Esophagus squamous epithelium (tissue), 4 donors: ENCODE measurements around the gene BLOC1S3.
A peak's percentile ranks its signal among the peaks of the same experiment; 100 is the strongest.

Source experiments
- CTCF ChIP-seq, 6 experiments: fragments of 450-650 bp in 4 of 6; fragments of 200-600 bp in 2 of 6; sonication (generic) in 2 of 6; IDR thresholded peaks; one replicate each; pipeline ENCODE4 v1.5.1; 2016 to 2019; ENCODE audit warnings: antibody characterized with exemption in 6 of 6, mild to moderate bottlenecking in 4 of 6, moderate library complexity in 4 of 6
- POLR2A ChIP-seq, 4 donors: fragments of 450-650 bp; IDR thresholded peaks; one replicate each; pipeline ENCODE4 v1.6.1; 2017; ENCODE audit warnings: antibody characterized with exemption in 4 of 4, mild to moderate bottlenecking in 4 of 4, moderate library complexity in 3 of 4

GRCh38 chr19:45200568-45200967 lies 22.0 kb downstream of the BLOC1S3 start:
- TF ChIP-seq CTCF (IDR thresholded peaks at IDR 0.05) (peak in 4 of 6 experiments; percentile 13 to 48 (median 22)), POLR2A (IDR thresholded peaks at IDR 0.05) (no peak)
